Keratinocyte (primary cell): ENCODE measurements around the gene PDZD2.

ENCODE experiments used
- EZH2 ChIP-seq: IDR thresholded peaks from one replicate; pipeline ENCODE4 v1.6.1; 2012; ENCODE audit warnings: inconsistent platforms, mild to moderate bottlenecking, low read length, moderate library complexity
- TF ChIP-seq, protein P1 (sequence below), 3 experiments: IDR thresholded peaks in 1 of 3; conservative IDR thresholded peaks in 1 of 3; optimal IDR thresholded peaks in 1 of 3; 2 replicates in 2 of 3; 3 replicates in 1 of 3; pipeline versions ENCODE3 to v1.5.1; 2011; ENCODE audit warnings: low read length in 3 of 3, mild to moderate bottlenecking in 3 of 3, moderate library complexity in 2 of 3, control low read depth in 1 of 3, inconsistent platforms in 1 of 3; ENCODE audit not compliant: insufficient read depth in 2 of 3; ENCODE audit errors: extremely low read depth in 1 of 3

DNA sequence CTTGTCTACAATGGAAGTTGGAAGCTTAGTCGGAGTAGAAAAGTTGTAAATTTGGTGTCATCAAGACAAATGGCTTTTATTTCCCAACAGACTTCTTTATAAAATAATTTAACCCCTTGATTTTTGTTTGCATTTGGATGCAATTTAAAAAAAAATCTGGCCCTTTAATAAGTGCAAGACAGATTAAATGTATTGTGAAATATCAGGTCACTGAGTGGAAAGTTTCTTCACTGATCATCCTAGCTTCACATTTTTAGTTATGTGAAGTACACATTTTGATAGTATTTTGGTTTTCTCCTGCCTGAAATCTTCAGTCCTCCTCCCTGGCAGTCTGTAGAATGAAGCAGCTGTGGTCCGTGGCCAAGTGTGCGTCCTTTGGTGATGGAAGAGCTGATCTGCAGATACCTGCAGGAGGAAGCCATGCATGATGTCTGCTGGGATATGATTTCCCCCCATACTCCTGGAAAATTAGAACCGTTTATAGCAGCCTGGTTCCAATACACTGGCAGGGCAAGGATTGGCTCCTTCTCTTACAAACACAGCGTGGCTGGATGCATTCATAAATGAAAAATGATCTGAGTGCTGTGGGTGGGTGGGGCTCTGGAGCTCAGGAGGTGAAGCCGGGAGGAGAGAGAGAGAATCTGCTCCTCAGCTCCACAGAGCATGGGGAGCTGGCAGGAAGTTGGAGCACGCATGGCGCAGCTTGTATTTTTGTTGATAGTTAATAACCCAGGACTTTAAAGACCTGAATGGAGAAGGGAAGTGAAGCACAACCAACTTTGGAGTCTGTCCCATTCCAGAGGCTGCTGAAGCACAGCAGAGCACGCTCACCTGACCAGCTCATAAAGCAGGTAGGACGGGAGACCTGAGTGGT, 296.8 kb downstream of the PDZD2 start:
- TF ChIP-seq, protein P1, sequence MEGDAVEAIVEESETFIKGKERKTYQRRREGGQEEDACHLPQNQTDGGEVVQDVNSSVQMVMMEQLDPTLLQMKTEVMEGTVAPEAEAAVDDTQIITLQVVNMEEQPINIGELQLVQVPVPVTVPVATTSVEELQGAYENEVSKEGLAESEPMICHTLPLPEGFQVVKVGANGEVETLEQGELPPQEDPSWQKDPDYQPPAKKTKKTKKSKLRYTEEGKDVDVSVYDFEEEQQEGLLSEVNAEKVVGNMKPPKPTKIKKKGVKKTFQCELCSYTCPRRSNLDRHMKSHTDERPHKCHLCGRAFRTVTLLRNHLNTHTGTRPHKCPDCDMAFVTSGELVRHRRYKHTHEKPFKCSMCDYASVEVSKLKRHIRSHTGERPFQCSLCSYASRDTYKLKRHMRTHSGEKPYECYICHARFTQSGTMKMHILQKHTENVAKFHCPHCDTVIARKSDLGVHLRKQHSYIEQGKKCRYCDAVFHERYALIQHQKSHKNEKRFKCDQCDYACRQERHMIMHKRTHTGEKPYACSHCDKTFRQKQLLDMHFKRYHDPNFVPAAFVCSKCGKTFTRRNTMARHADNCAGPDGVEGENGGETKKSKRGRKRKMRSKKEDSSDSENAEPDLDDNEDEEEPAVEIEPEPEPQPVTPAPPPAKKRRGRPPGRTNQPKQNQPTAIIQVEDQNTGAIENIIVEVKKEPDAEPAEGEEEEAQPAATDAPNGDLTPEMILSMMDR (optimal IDR thresholded peaks at IDR 0.05 in 1 of 3, IDR thresholded peaks at IDR 0.05 in 1 of 3, conservative IDR thresholded peaks at IDR 0.05 in 1 of 3; ENCODE audit: extremely low read depth in 1 of 3, insufficient read depth in 2 of 3, low read length in 3 of 3) = no peak
- TF ChIP-seq EZH2 = no peak
